ENCODE measurements around the gene MCAM. TPM values are rescaled to one million over a fixed set of nuclear protein-coding genes. Genes with fewer than 3 reads are reported as not detected.

The MCAM gene
- total and polyA plus RNA-seq, 2 donors (not counting 1 experiment from before 2014, with no cell fraction given): 4.8 to 26.3 TPM

DNA sequence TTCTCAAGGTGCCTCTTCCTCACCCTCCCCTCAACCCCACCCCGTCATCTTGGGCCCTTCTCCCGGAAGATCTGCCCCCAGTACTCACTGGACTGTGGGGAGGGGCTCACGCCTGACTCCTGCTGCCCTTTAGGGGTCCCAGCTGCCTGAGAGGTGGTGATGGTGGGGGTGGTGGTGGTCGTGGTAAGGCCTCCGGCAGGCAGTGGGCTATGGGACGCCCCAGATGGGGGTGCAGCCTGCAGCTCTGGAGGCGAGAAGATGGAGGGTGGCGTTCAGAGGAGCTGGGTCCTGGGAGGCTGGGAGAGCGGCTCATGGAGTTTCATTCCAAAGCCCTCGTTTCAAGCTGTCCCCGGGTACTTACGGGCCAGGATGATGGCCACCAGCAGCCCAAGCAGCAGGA is 28.8 kb upstream of the MCAM start:
- DNase-seq (ENCODE audit: low read depth in 2 of 2): no peak
- Histone ChIP-seq H3K27ac (ENCODE audit: insufficient read depth, low read length) (no peak overlapping the region), H3K9ac (ENCODE audit: insufficient read depth, low read length) (no peak overlapping the region), H3K27me3 (ENCODE audit: control insufficient read depth, insufficient read depth, low read length) (peaks cover 27% of the 10 kb centered on the region), H4K20me1 (ENCODE audit: control insufficient read depth, extremely low read depth, insufficient read depth, low read length) (no peaks in the 10 kb centered on the region), H3K4me3 (replicated peaks in 1 of 4; ENCODE audit: control extremely low read depth in 1 of 4, insufficient read depth in 1 of 4, low read depth in 3 of 4, low read length in 4 of 4) (no peak overlapping the region), H3K4me1 (ENCODE audit: control insufficient read depth, extremely low read depth, insufficient read depth, low read length) (peaks cover 2% of the 10 kb centered on the region), H3K36me3 (ENCODE audit: control insufficient read depth, insufficient read depth, low read length) (no peaks in the 10 kb centered on the region), H3K79me2 (ENCODE audit: control insufficient read depth, insufficient read depth, low read length) (no peaks in the 10 kb centered on the region), H2AFZ (ENCODE audit: low read length) (no peak overlapping the region), H3K9me3 (ENCODE audit: control insufficient read depth, insufficient read depth, low read depth, low read length) (no peaks in the 10 kb centered on the region), H3K4me2 (ENCODE audit: extremely low read depth, insufficient read depth, low read length) (no peak overlapping the region)
- no peak for TF ChIP-seq EZH2 (IDR thresholded peaks at IDR 0.05; ENCODE audit: low read length, missing control alignments)
- TF ChIP-seq, protein P1, sequence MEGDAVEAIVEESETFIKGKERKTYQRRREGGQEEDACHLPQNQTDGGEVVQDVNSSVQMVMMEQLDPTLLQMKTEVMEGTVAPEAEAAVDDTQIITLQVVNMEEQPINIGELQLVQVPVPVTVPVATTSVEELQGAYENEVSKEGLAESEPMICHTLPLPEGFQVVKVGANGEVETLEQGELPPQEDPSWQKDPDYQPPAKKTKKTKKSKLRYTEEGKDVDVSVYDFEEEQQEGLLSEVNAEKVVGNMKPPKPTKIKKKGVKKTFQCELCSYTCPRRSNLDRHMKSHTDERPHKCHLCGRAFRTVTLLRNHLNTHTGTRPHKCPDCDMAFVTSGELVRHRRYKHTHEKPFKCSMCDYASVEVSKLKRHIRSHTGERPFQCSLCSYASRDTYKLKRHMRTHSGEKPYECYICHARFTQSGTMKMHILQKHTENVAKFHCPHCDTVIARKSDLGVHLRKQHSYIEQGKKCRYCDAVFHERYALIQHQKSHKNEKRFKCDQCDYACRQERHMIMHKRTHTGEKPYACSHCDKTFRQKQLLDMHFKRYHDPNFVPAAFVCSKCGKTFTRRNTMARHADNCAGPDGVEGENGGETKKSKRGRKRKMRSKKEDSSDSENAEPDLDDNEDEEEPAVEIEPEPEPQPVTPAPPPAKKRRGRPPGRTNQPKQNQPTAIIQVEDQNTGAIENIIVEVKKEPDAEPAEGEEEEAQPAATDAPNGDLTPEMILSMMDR (conservative IDR thresholded peaks at IDR 0.05 in 1 of 2, IDR thresholded peaks at IDR 0.05 in 1 of 2; ENCODE audit: low read depth in 1 of 2, low read length in 2 of 2): no peak

DNA sequence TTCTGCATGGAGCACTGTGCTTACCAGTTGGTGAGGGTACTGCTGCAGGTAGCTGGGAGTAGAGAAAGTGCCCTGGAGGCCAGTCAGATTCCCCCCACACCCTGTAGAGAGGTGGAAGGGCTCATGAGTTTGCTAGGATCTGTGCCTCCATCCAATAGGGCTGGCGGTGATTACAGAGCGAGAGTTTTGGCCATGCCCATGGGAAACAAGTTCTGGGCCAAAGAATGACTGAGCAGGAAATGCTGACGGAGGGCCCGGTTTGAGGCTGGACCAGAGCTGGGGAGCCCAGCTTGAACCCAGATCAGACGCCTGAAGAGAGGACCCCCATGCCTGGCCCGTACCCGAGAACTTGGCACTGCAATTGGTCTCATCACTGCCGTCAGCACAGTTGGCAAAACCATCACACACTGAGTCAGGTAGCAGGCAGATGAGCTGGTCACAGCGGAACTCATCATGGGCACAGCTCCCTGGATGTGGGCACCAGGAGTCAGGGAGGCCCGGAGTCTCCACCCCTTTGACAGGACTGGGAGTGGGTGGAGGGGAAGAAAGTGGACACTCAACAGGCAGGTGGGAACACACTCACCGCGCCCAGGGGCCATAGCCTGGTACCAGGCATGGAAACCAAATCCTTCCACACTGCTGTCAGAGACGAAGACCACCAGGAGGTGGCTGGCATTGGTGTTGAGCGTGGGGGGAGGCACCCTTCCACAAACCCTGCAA is 27.5 kb upstream of the MCAM start:
- Histone ChIP-seq H3K4me3 (replicated peaks in 1 of 4; ENCODE audit: control extremely low read depth in 1 of 4, insufficient read depth in 1 of 4, low read depth in 3 of 4, low read length in 4 of 4) (no peak overlapping the region), H3K79me2 (ENCODE audit: control insufficient read depth, insufficient read depth, low read length) (no peaks in the 10 kb centered on the region), H3K4me1 (ENCODE audit: control insufficient read depth, extremely low read depth, insufficient read depth, low read length) (peaks cover 3% of the 10 kb centered on the region), H2AFZ (ENCODE audit: low read length) (no peak overlapping the region), H3K9ac (ENCODE audit: insufficient read depth, low read length) (no peak overlapping the region), H3K4me2 (ENCODE audit: extremely low read depth, insufficient read depth, low read length) (no peak overlapping the region), H3K36me3 (ENCODE audit: control insufficient read depth, insufficient read depth, low read length) (no peaks in the 10 kb centered on the region), H3K27ac (ENCODE audit: insufficient read depth, low read length) (no peak overlapping the region), H3K27me3 (ENCODE audit: control insufficient read depth, insufficient read depth, low read length) (peaks cover 24% of the 10 kb centered on the region), H4K20me1 (ENCODE audit: control insufficient read depth, extremely low read depth, insufficient read depth, low read length) (no peaks in the 10 kb centered on the region), H3K9me3 (ENCODE audit: control insufficient read depth, insufficient read depth, low read depth, low read length) (no peaks in the 10 kb centered on the region)
- no peak for DNase-seq (ENCODE audit: low read depth in 2 of 2)
- TF ChIP-seq, protein P1 (conservative IDR thresholded peaks at IDR 0.05 in 1 of 2, IDR thresholded peaks at IDR 0.05 in 1 of 2; ENCODE audit: low read depth in 1 of 2, low read length in 2 of 2): no peak
- TF ChIP-seq EZH2 (IDR thresholded peaks at IDR 0.05; ENCODE audit: low read length, missing control alignments): no peak

DNA sequence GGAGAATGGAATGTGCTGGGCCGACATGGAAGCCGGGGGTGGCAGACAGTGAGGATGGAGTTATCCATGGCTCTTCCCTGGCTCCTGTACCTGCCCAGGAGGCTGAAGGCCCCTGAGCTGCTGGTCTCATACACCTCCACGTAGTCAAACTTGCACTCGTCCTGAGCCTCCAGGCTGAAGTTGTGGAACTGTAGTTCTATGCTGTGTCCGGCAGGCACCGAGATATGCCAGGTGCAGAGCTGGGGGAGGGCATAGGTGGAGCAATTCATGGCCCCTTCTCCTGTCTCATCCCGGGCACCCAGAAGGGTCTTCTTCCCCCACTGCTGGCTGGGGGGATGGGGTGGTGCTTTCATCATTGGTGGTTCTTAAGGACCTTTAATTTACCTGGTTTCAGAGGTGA is 26.8 kb upstream of the MCAM start:
- DNase-seq (ENCODE audit: low read depth in 2 of 2): no peak
- Histone ChIP-seq H3K4me1 (ENCODE audit: control insufficient read depth, extremely low read depth, insufficient read depth, low read length) (peaks cover 9% of the 10 kb centered on the region), H3K27ac (ENCODE audit: insufficient read depth, low read length) (no peak overlapping the region), H3K4me2 (ENCODE audit: extremely low read depth, insufficient read depth, low read length) (no peak overlapping the region), H3K9ac (ENCODE audit: insufficient read depth, low read length) (no peak overlapping the region), H3K4me3 (replicated peaks in 1 of 4; ENCODE audit: control extremely low read depth in 1 of 4, insufficient read depth in 1 of 4, low read depth in 3 of 4, low read length in 4 of 4) (no peak overlapping the region), H2AFZ (ENCODE audit: low read length) (no peak overlapping the region), H3K79me2 (ENCODE audit: control insufficient read depth, insufficient read depth, low read length) (no peaks in the 10 kb centered on the region), H3K9me3 (ENCODE audit: control insufficient read depth, insufficient read depth, low read depth, low read length) (no peaks in the 10 kb centered on the region), H3K36me3 (ENCODE audit: control insufficient read depth, insufficient read depth, low read length) (no peaks in the 10 kb centered on the region), H3K27me3 (ENCODE audit: control insufficient read depth, insufficient read depth, low read length) (peaks cover 24% of the 10 kb centered on the region), H4K20me1 (ENCODE audit: control insufficient read depth, extremely low read depth, insufficient read depth, low read length) (no peaks in the 10 kb centered on the region)
- TF ChIP-seq, protein P1 (conservative IDR thresholded peaks at IDR 0.05 in 1 of 2, IDR thresholded peaks at IDR 0.05 in 1 of 2; ENCODE audit: low read depth in 1 of 2, low read length in 2 of 2): no peak
- TF ChIP-seq EZH2 (IDR thresholded peaks at IDR 0.05; ENCODE audit: low read length, missing control alignments): no peak
